ENCODE data around the gene ROPN1. TPM values are rescaled to one million over a fixed set of nuclear protein-coding genes. Genes with fewer than 3 reads are reported as not detected.

The ROPN1 gene
- total RNA-seq, 2 donors from 2014 or later = not detected

GRCh38 chr3:123941121-123941520, 50.8 kb downstream of the ROPN1 start:
- Mint-ChIP-seq H3K4me3 (no peak overlapping the region), H3K27me3 (ENCODE audit: insufficient read depth) (no peaks in the 10 kb centered on the region), H3K36me3 (ENCODE audit: low read depth) (peaks cover 33% of the 10 kb centered on the region), H3K4me1 (peaks cover 27% of the 10 kb centered on the region), H3K27ac (no peak overlapping the region), H3K9me3 (no peaks in the 10 kb centered on the region)
- Histone ChIP-seq H3K4me3 (ENCODE audit: low read length) (no peak overlapping the region), H3K36me3 (ENCODE audit: control insufficient read depth, insufficient read depth, low read length) (peaks cover 80% of the 10 kb centered on the region), H3K9me3 (ENCODE audit: control insufficient read depth, low read length) (no peaks in the 10 kb centered on the region), H3K27ac (ENCODE audit: low read depth, low read length) (no peak overlapping the region), H3K4me1 (ENCODE audit: control insufficient read depth, insufficient read depth, low read length) (peaks cover 5% of the 10 kb centered on the region), H3K9ac (ENCODE audit: extremely low read depth, low read length, poor library complexity, severe bottlenecking) (no peak overlapping the region), H3K27me3 (ENCODE audit: control insufficient read depth, insufficient read depth, low read length, poor library complexity, severe bottlenecking) (no peaks in the 10 kb centered on the region)
- TF ChIP-seq, protein P1, sequence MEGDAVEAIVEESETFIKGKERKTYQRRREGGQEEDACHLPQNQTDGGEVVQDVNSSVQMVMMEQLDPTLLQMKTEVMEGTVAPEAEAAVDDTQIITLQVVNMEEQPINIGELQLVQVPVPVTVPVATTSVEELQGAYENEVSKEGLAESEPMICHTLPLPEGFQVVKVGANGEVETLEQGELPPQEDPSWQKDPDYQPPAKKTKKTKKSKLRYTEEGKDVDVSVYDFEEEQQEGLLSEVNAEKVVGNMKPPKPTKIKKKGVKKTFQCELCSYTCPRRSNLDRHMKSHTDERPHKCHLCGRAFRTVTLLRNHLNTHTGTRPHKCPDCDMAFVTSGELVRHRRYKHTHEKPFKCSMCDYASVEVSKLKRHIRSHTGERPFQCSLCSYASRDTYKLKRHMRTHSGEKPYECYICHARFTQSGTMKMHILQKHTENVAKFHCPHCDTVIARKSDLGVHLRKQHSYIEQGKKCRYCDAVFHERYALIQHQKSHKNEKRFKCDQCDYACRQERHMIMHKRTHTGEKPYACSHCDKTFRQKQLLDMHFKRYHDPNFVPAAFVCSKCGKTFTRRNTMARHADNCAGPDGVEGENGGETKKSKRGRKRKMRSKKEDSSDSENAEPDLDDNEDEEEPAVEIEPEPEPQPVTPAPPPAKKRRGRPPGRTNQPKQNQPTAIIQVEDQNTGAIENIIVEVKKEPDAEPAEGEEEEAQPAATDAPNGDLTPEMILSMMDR (conservative IDR thresholded peaks at IDR 0.05) = no peak
- WGBS, 2 experiments (ENCODE audit: insufficient coverage in 1 of 2, insufficient read length in 1 of 2) = 89% methylated on average over 1 of the region's 2 CpGs; no CpG with 5 or more reads in 1 of the 2 experiments
- DNase-seq = no peak

- Mint-ChIP-seq H3K27me3 (ENCODE audit: insufficient read depth) (no peaks in the 10 kb centered on the region), H3K27ac (no peak overlapping the region), H3K9me3 (no peaks in the 10 kb centered on the region), H3K4me3 (no peak overlapping the region), H3K36me3 (ENCODE audit: low read depth) (peaks cover 32% of the 10 kb centered on the region), H3K4me1 (peaks cover 34% of the 10 kb centered on the region)
- TF ChIP-seq, protein P1 (conservative IDR thresholded peaks at IDR 0.05) = no peak
- DNase-seq = no peak
- Histone ChIP-seq H3K36me3 (ENCODE audit: control insufficient read depth, insufficient read depth, low read length) (peaks cover 80% of the 10 kb centered on the region), H3K9ac (ENCODE audit: extremely low read depth, low read length, poor library complexity, severe bottlenecking) (no peak overlapping the region), H3K9me3 (ENCODE audit: control insufficient read depth, low read length) (no peaks in the 10 kb centered on the region), H3K27me3 (ENCODE audit: control insufficient read depth, insufficient read depth, low read length, poor library complexity, severe bottlenecking) (no peaks in the 10 kb centered on the region), H3K4me3 (ENCODE audit: low read length) (no peak overlapping the region), H3K27ac (ENCODE audit: low read depth, low read length) (no peak overlapping the region), H3K4me1 (ENCODE audit: control insufficient read depth, insufficient read depth, low read length) (peaks cover 5% of the 10 kb centered on the region)
- 94% methylated on average over 2 of the region's 2 CpGs; no CpG with 5 or more reads in 1 of the 2 experiments for WGBS, 2 experiments (ENCODE audit: insufficient coverage in 1 of 2, insufficient read length in 1 of 2)
Measured at GRCh38 chr3:123939706-123940105, 52.2 kb downstream of the ROPN1 start.

GRCh38 chr3:123936400-123936799, 55.5 kb downstream of the ROPN1 start:
- Mint-ChIP-seq H3K36me3 (ENCODE audit: low read depth) (peaks cover 33% of the 10 kb centered on the region), H3K27me3 (ENCODE audit: insufficient read depth) (no peaks in the 10 kb centered on the region), H3K4me3 (no peak overlapping the region), H3K27ac (no peak overlapping the region), H3K4me1 (peaks cover 37% of the 10 kb centered on the region), H3K9me3 (no peaks in the 10 kb centered on the region)
- TF ChIP-seq, protein P1 (conservative IDR thresholded peaks at IDR 0.05) = no peak
- Histone ChIP-seq H3K27ac (ENCODE audit: low read depth, low read length) (no peak overlapping the region), H3K9me3 (ENCODE audit: control insufficient read depth, low read length) (no peaks in the 10 kb centered on the region), H3K4me3 (ENCODE audit: low read length) (peak overlapping the region; percentile 70), H3K36me3 (ENCODE audit: control insufficient read depth, insufficient read depth, low read length) (peaks cover 74% of the 10 kb centered on the region), H3K4me1 (ENCODE audit: control insufficient read depth, insufficient read depth, low read length) (peaks cover 5% of the 10 kb centered on the region), H3K9ac (ENCODE audit: extremely low read depth, low read length, poor library complexity, severe bottlenecking) (no peak overlapping the region), H3K27me3 (ENCODE audit: control insufficient read depth, insufficient read depth, low read length, poor library complexity, severe bottlenecking) (no peaks in the 10 kb centered on the region)
- 67 to 69% methylated on average over 1 to 2 of the region's 2 CpGs for WGBS, 2 experiments (ENCODE audit: insufficient coverage in 1 of 2, insufficient read length in 1 of 2)
- DNase-seq = no peak

Measured in endodermal cell (in vitro differentiated cells).